GM19238 (cell line): Measurements from ENCODE around the gene HS3ST5.
"Not testable (repeated sequence)": the region's sequence is repeated elsewhere in the genome, so short reads cannot be mapped to it uniquely, and the experiment has no call there.

Experiments
- DNase-seq: peaks from one replicate; pipeline ENCODE4 v3.0.0; 2011; ENCODE audit warnings: low spot score; ENCODE audit not compliant: insufficient read length

Gene HS3ST5

GRCh38 chr6:114100215-114100994 is 242.4 kb downstream of the HS3ST5 start:
- no peak for DNase-seq

- peak; percentile 4 for DNase-seq
Observed at GRCh38 chr6:114096561-114097172, 246.2 kb downstream of the HS3ST5 start.

- DNase-seq, result no peak
Observed at GRCh38 chr6:114092943-114093342, 249.9 kb downstream of the HS3ST5 start.

- DNase-seq, result no peak
Observed at GRCh38 chr6:114090626-114091025, 252.2 kb downstream of the HS3ST5 start.

GRCh38 chr6:114087496-114087895 is 255.3 kb downstream of the HS3ST5 start:
- DNase-seq, result no peak

- no peak for DNase-seq
Observed at GRCh38 chr6:114085211-114085610, 257.6 kb downstream of the HS3ST5 start.

GRCh38 chr6:114084327-114084890 is 258.4 kb downstream of the HS3ST5 start:
- DNase-seq, result no peak

- no peak for DNase-seq
Observed at GRCh38 chr6:114083251-114083650, 259.6 kb downstream of the HS3ST5 start.

GRCh38 chr6:114081730-114082129 is 261.1 kb downstream of the HS3ST5 start:
- DNase-seq, result no peak

GRCh38 chr6:114080891-114081510 is 261.8 kb downstream of the HS3ST5 start:
- no peak for DNase-seq

GRCh38 chr6:114080410-114080809 is 262.4 kb downstream of the HS3ST5 start:
- DNase-seq, result not testable (repeated sequence)

GRCh38 chr6:114075777-114076176 is 267.0 kb downstream of the HS3ST5 start:
- no peak for DNase-seq

GRCh38 chr6:114075300-114075699 is 267.5 kb downstream of the HS3ST5 start:
- DNase-seq, result no peak

GRCh38 chr6:114068771-114069170 is 274.1 kb downstream of the HS3ST5 start:
- DNase-seq, result no peak

GRCh38 chr6:114068116-114068515 is 274.7 kb downstream of the HS3ST5 start:
- no peak for DNase-seq

- no peak for DNase-seq
Observed at GRCh38 chr6:114064862-114065261, 278.0 kb downstream of the HS3ST5 start.

- DNase-seq, result no peak
Observed at GRCh38 chr6:114063956-114064355, 278.9 kb downstream of the HS3ST5 start.

GRCh38 chr6:114062199-114062598 is 280.6 kb downstream of the HS3ST5 start:
- no peak for DNase-seq

- no peak for DNase-seq
Observed at GRCh38 chr6:114061741-114062140, 281.1 kb downstream of the HS3ST5 start.

- DNase-seq, result no peak
Observed at GRCh38 chr6:114061116-114061515, 281.7 kb downstream of the HS3ST5 start.

GRCh38 chr6:114058435-114058834 is 284.4 kb downstream of the HS3ST5 start:
- no peak for DNase-seq

- no peak for DNase-seq
Observed at GRCh38 chr6:114055763-114056162, 287.1 kb downstream of the HS3ST5 start.
